Neural cell (in vitro differentiated cells): ENCODE data around the gene TNNI3. TPM values are rescaled to one million over a fixed set of nuclear protein-coding genes. Genes with fewer than 3 reads are reported as not detected.

ENCODE experiments used
- H2AFZ ChIP-seq: fragments of 200-600, 300-800 bp; sonication (generic), shearing (Covaris generic); 2 replicates; pipeline ENCODE4 v1.6.0; 2014; ENCODE audit warnings: low read depth, mild to moderate bottlenecking, antibody characterized with exemption, low read length, moderate library complexity
- H3F3A ChIP-seq: fragments of 200-600 bp; shearing (Covaris generic); 2 replicates; pipeline ENCODE4 v1.6.1; 2016; ENCODE audit warnings: mild to moderate bottlenecking, moderate library complexity, mixed read lengths, antibody characterized with exemption, low read length; ENCODE audit not compliant: insufficient read depth, poor library complexity, severe bottlenecking
- H3K27ac ChIP-seq: fragments of 200-600, 300-800 bp; sonication (generic), shearing (Covaris generic); 2 replicates; pipeline ENCODE4 v1.5.1; 2014; ENCODE audit warnings: mild to moderate bottlenecking, low read length, moderate library complexity
- H3K27me3 ChIP-seq: fragments of 300-800, 200-600 bp; sonication (generic), shearing (Covaris generic); 2 replicates; pipeline ENCODE4 v1.6.0; 2014; ENCODE audit warnings: mild to moderate bottlenecking, low read depth, low read length, moderate library complexity; ENCODE audit not compliant: insufficient read depth
- H3K36me3 ChIP-seq: fragments of 300-800, 200-600 bp; sonication (generic), shearing (Covaris generic); 2 replicates; pipeline ENCODE4 v1.5.1; 2014; ENCODE audit warnings: mild to moderate bottlenecking, antibody characterized with exemption, low read length, moderate library complexity; ENCODE audit not compliant: insufficient read depth
- H3K4me2 ChIP-seq: fragments of 300-800, 200-600 bp; sonication (generic), shearing (Covaris generic); 2 replicates; pipeline ENCODE4 v1.6.0; 2014; ENCODE audit warnings: mild to moderate bottlenecking, low read length
- H3K4me3 ChIP-seq: fragments of 300-800, 200-600 bp; sonication (generic), shearing (Covaris generic); 2 replicates; pipeline ENCODE4 v1.5.1; 2014; ENCODE audit warnings: mild to moderate bottlenecking, low read length, moderate library complexity
- H3K79me2 ChIP-seq: fragments of 200-600 bp; shearing (Covaris generic); replicated peaks from 2 replicates; pipeline ENCODE4 v1.6.0; 2014; ENCODE audit warnings: mild to moderate bottlenecking, low read length, moderate library complexity; ENCODE audit not compliant: insufficient read depth
- H3K9ac ChIP-seq: fragments of 300-800, 200-600 bp; sonication (generic), shearing (Covaris generic); 2 replicates; pipeline ENCODE4 v1.6.1; 2016; ENCODE audit warnings: mild to moderate bottlenecking, low read length, mixed read lengths
- H3K9me2 ChIP-seq: fragments of 200-600 bp; shearing (Covaris generic); 2 replicates; pipeline ENCODE4 v1.6.1; 2016; ENCODE audit warnings: mild to moderate bottlenecking, low read length, mixed read lengths; ENCODE audit not compliant: insufficient read depth
- H3K9me3 ChIP-seq: fragments of 200-600, 300-800 bp; sonication (generic), shearing (Covaris generic); 2 replicates; pipeline ENCODE4 v1.6.1; 2016; ENCODE audit warnings: mild to moderate bottlenecking, mixed run types, low read length, moderate library complexity, mixed read lengths
- H4K20me1 ChIP-seq: fragments of 200-600 bp; shearing (Covaris generic); 2 replicates; pipeline ENCODE4 v1.6.1; 2016; ENCODE audit warnings: mild to moderate bottlenecking, mixed run types; ENCODE audit not compliant: insufficient read depth
- EP300 ChIP-seq: fragments of 450-650 bp; conservative IDR thresholded peaks from 2 replicates; pipeline ENCODE4 v1.6.1; 2014; ENCODE audit warnings: antibody characterized with exemption, mild to moderate bottlenecking, moderate library complexity; ENCODE audit not compliant: poor library complexity, severe bottlenecking
- EZH2 ChIP-seq: fragments of 200-600, 300-800 bp; shearing (Covaris generic), sonication (generic); IDR thresholded peaks from 2 replicates; pipeline ENCODE4 v1.6.1; 2014; ENCODE audit warnings: antibody characterized with exemption, low read length, borderline replicate concordance, mild to moderate bottlenecking; ENCODE audit not compliant: insufficient read depth, poor library complexity, severe bottlenecking
- MXI1 ChIP-seq: fragments of 450-650 bp; conservative IDR thresholded peaks from 2 replicates; pipeline ENCODE4 v1.6.1; 2014; ENCODE audit warnings: antibody characterized with exemption, mild to moderate bottlenecking; ENCODE audit not compliant: poor library complexity, severe bottlenecking
- POLR2AphosphoS5 ChIP-seq: IDR thresholded peaks from 2 replicates; pipeline ENCODE4 v1.6.1; 2012
- RAD21 ChIP-seq: fragments of 450-650 bp; conservative IDR thresholded peaks from 2 replicates; pipeline ENCODE4 v1.6.1; 2014; ENCODE audit warnings: antibody characterized with exemption, mild to moderate bottlenecking, moderate library complexity
- SMC3 ChIP-seq: fragments of 450-650 bp; conservative IDR thresholded peaks from 2 replicates; pipeline ENCODE4 v1.6.1; 2014; ENCODE audit warnings: antibody characterized with exemption, mild to moderate bottlenecking, moderate library complexity; ENCODE audit not compliant: poor library complexity
- TAF1 ChIP-seq: IDR thresholded peaks from 2 replicates; pipeline ENCODE4 v1.6.1; 2012; ENCODE audit warnings: low read depth
- polyA plus RNA-seq: library from polyadenylated mRNA; depleted of rRNA; stranded (reverse); fragments of >200 nt; gene quantifications from 2 replicates; pipeline ENCODE4 v1.2.3, GENCODE V29; 2014
- TF ChIP-seq, protein P1 (sequence below): fragments of 450-650 bp; IDR thresholded peaks from 2 replicates; pipeline ENCODE4 v1.5.1; 2014; ENCODE audit warnings: antibody characterized with exemption, mild to moderate bottlenecking, moderate library complexity; ENCODE audit not compliant: poor library complexity, severe bottlenecking
- TF ChIP-seq, protein P2 (sequence below): IDR thresholded peaks from 2 replicates; pipeline ENCODE4 v1.6.1; 2012; ENCODE audit warnings: borderline replicate concordance

Gene TNNI3
- polyA plus RNA-seq, 1 donor from 2014 or later, result 22.5 TPM

GRCh38 chr19:55158848-55159749 is 1.6 kb upstream of the TNNI3 start:
- Histone ChIP-seq H3F3A (no peaks in the 10 kb centered on the region), H3K36me3 (no peaks in the 10 kb centered on the region), H3K4me3 (no peak overlapping the region), H3K79me2 (no peaks in the 10 kb centered on the region), H4K20me1 (no peaks in the 10 kb centered on the region), H3K4me2 (no peak overlapping the region), H3K9ac (no peak overlapping the region), H3K27ac (no peak overlapping the region), H3K27me3 (peaks cover 21% of the 10 kb centered on the region), H3K9me3 (no peaks in the 10 kb centered on the region), H3K9me2 (no peaks in the 10 kb centered on the region), H2AFZ (no peak overlapping the region)
- TF ChIP-seq RAD21 (no peak), POLR2AphosphoS5 (no peak), EZH2 (no peak), MXI1 (no peak), TAF1 (no peak), EP300 (no peak), SMC3 (no peak)
- TF ChIP-seq, protein P1, sequence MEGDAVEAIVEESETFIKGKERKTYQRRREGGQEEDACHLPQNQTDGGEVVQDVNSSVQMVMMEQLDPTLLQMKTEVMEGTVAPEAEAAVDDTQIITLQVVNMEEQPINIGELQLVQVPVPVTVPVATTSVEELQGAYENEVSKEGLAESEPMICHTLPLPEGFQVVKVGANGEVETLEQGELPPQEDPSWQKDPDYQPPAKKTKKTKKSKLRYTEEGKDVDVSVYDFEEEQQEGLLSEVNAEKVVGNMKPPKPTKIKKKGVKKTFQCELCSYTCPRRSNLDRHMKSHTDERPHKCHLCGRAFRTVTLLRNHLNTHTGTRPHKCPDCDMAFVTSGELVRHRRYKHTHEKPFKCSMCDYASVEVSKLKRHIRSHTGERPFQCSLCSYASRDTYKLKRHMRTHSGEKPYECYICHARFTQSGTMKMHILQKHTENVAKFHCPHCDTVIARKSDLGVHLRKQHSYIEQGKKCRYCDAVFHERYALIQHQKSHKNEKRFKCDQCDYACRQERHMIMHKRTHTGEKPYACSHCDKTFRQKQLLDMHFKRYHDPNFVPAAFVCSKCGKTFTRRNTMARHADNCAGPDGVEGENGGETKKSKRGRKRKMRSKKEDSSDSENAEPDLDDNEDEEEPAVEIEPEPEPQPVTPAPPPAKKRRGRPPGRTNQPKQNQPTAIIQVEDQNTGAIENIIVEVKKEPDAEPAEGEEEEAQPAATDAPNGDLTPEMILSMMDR, result no peak
- TF ChIP-seq, protein P2, sequence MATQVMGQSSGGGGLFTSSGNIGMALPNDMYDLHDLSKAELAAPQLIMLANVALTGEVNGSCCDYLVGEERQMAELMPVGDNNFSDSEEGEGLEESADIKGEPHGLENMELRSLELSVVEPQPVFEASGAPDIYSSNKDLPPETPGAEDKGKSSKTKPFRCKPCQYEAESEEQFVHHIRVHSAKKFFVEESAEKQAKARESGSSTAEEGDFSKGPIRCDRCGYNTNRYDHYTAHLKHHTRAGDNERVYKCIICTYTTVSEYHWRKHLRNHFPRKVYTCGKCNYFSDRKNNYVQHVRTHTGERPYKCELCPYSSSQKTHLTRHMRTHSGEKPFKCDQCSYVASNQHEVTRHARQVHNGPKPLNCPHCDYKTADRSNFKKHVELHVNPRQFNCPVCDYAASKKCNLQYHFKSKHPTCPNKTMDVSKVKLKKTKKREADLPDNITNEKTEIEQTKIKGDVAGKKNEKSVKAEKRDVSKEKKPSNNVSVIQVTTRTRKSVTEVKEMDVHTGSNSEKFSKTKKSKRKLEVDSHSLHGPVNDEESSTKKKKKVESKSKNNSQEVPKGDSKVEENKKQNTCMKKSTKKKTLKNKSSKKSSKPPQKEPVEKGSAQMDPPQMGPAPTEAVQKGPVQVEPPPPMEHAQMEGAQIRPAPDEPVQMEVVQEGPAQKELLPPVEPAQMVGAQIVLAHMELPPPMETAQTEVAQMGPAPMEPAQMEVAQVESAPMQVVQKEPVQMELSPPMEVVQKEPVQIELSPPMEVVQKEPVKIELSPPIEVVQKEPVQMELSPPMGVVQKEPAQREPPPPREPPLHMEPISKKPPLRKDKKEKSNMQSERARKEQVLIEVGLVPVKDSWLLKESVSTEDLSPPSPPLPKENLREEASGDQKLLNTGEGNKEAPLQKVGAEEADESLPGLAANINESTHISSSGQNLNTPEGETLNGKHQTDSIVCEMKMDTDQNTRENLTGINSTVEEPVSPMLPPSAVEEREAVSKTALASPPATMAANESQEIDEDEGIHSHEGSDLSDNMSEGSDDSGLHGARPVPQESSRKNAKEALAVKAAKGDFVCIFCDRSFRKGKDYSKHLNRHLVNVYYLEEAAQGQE, result no peak

DNA sequence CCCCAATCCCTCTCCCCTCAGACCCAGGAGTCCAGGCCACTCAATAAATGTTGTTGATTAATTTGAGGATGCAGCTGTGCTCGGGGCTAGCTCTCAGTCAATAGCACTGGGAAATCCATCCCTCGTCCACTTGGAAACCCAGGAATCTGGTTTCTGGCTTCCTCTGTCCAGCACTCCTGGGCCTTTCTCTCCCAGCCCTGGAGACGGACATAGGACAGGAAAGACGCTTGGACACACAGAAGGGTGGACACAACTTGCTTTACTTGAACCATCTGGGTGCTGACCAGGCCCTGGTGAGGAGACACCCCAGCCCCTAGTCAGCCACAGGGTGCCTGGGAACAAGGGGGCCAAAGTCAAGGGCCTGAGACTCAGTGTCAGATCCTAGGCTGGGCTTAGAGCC is 891 bp upstream of the TNNI3 start:
- no peak overlapping the region for H3K27ac ChIP-seq
- H3K9me3 ChIP-seq, result no peaks in the 10 kb centered on the region
- H3K9ac ChIP-seq, result no peak overlapping the region
- no peaks in the 10 kb centered on the region for H3K36me3 ChIP-seq
- H2AFZ ChIP-seq, result no peak overlapping the region
- no peaks in the 10 kb centered on the region for H3K9me2 ChIP-seq
- no peaks in the 10 kb centered on the region for H4K20me1 ChIP-seq
- H3K27me3 ChIP-seq, result peaks cover 21% of the 10 kb centered on the region
- no peak overlapping the region for H3K4me3 ChIP-seq
- no peak overlapping the region for H3K4me2 ChIP-seq
- no peaks in the 10 kb centered on the region for H3F3A ChIP-seq
- TF ChIP-seq TAF1 (no peak), MXI1 (no peak), SMC3 (no peak), EP300 (no peak), POLR2AphosphoS5 (no peak), RAD21 (no peak), EZH2 (no peak)
- TF ChIP-seq, protein P2, result no peak
- TF ChIP-seq, protein P1, result no peak
- H3K79me2 ChIP-seq, result no peaks in the 10 kb centered on the region
